Pancreas (tissue), 10 donors: ENCODE measurements around the gene DOCK8. TPM values are rescaled to one million over a fixed set of nuclear protein-coding genes. Genes with fewer than 3 reads are reported as not detected.

Source experiments
- ATAC-seq, 4 donors: fragments of 200-7000 bp; cut with Tn5 transposase; one replicate each; pipeline versions ENCODE4 v1.8.0 to v1.9.1; 2020; ENCODE audit warnings: mild to moderate bottlenecking in 4 of 4, moderate library complexity in 4 of 4
- DNase-seq, 6 donors: peaks; one replicate each; pipeline ENCODE4 v3.0.0-alpha.2; 2020
- FAIRE-seq: peaks from 2 replicates; lab custom pipeline; 2012; peaks lifted over from hg19 to GRCh38; lab: Jason Lieb, UNC
- H3K27ac ChIP-seq, 4 donors: fragments of 200-600 bp; sonication (generic); 1 replicate in 3 of 4; 2 replicates in 1 of 4; pipeline versions ENCODE4 v1.5.0 to v1.8.0; 2020
- H3K27me3 ChIP-seq, 4 donors: fragments of 200-600 bp; one replicate each; pipeline ENCODE4 v1.8.0; 2021
- H3K36me3 ChIP-seq, 3 donors: fragments of 200-600 bp; sonication (generic) in 1 of 3; one replicate each; pipeline versions ENCODE4 v1.5.0 to v1.8.0; 2020 to 2021
- H3K4me1 ChIP-seq, 3 donors: fragments of 200-600 bp; one replicate each; pipeline ENCODE4 v1.8.0; 2021
- H3K4me3 ChIP-seq, 4 donors: fragments of 200-600 bp; sonication (generic) in 2 of 4; one replicate each; pipeline versions ENCODE4 v1.5.0 to v1.8.0; 2020 to 2021
- H3K9me3 ChIP-seq, 4 donors: fragments of 200-600 bp; one replicate each; pipeline ENCODE4 v1.8.0; 2021
- WGBS, 2 donors: extraction: QIAGEN DNeasy Blood & Tissue Kit; methylation state at CpG; one replicate each; pipeline ENCODE4 v1.1.7; 2013; 5-methylcytosine and 5-hydroxymethylcytosine counted together
- intact Hi-C, 3 donors: fragments of 100-400 bp; cut with DNase I; formaldehyde crosslinking; loops; one replicate each; pipeline versions ENCODE4 v1.11.1 to v1.14.2; 2022
- polyA plus RNA-seq, 2 donors: library from polyadenylated mRNA; stranded (reverse); fragments of 200-250 nt; gene quantifications; one replicate each; pipeline ENCODE4 v1.2.3, GENCODE V29; 2013
- total RNA-seq, 6 donors: library from RNA; stranded (reverse); fragmentation: NEBNext Ultra II Directional in 4 of 6; extraction: Animal tissue kit (Norgen Biotek cat#: 25700) in 4 of 6; gene quantifications; one replicate each; pipeline versions ENCODE4 v1.2.1 to v1.2.4, GENCODE V29; 2021 to 2023
- TF ChIP-seq, protein P1 (sequence below), 4 donors: fragments of 200-600 bp; sonication (generic) in 3 of 4; IDR thresholded peaks; one replicate each; pipeline versions ENCODE4 v1.5.0 to v1.8.0; 2021; ENCODE audit warnings: antibody characterized with exemption in 4 of 4
- donor health status: healthy with polysubstance abuse.
- donor health status: DM: no; HTN: no; CAD: no; lungs with moderate emphysema.
- donor health status: DM: no; HTN: no; CAD: no.
- donor health status: control.
- donor health status: control.
- donor health status: Bipolar disorder and iron deficiency.
- donor health status: DM: yes; HTN: yes; CAD: no.
- donor health status: DM: no; HTN: no; CAD: no.
- donor health status: DM: no; HTN: no; CAD: no.
- donor health status: DM: yes; HTN: yes; CAD: no.

The DOCK8 gene
- total and polyA plus RNA-seq, 8 donors, result 1.7 to 22.7 (median 6.0) TPM

DNA sequence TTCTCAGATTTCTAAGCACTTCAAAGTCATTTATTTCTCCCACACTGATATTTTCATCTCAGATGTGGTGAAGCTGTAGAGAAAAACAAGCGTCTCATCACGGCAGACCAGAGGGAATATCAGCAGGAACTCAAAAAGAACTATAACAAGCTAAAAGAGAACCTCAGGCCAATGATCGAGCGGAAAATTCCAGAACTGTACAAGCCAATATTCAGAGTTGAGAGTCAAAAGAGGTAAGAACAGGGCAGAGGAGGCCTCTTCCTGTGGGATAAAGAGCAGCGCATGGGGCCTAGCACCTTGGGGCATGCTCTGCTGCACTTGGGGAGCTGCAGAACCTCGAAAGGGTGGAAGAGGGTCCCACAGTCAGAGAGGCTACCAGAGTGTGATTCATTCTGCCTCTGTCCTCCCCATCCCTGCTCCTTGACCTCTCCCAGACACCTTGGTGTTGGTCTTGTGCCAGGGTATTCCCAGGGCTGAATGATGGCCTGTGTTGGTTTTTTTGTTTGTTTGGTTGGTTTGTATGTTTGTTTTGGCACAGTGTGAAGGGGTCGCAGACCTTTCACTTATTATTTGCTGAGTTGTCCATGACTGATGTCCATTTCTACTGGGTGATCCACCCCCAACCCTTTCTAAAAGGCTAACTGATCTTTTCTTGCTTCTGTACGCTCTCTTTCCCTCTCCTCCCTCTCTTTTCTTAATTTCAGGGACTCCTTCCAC, 248.9 kb downstream of the DOCK8 start:
- Histone ChIP-seq H3K4me1 (peaks cover 2 to 6% (median 2%) of the 10 kb centered on the region in 3 donors), H3K36me3 (no peaks in the 10 kb centered on the region), H3K27ac (no peak overlapping the region), H3K4me3 (no peak overlapping the region), H3K27me3 (no peaks in the 10 kb centered on the region), H3K9me3 (no peaks in the 10 kb centered on the region)
- FAIRE-seq (no peak), DNase-seq (no peak), ATAC-seq (peak in 1 of 4 donors; percentile 74)
- TF ChIP-seq, protein P1, sequence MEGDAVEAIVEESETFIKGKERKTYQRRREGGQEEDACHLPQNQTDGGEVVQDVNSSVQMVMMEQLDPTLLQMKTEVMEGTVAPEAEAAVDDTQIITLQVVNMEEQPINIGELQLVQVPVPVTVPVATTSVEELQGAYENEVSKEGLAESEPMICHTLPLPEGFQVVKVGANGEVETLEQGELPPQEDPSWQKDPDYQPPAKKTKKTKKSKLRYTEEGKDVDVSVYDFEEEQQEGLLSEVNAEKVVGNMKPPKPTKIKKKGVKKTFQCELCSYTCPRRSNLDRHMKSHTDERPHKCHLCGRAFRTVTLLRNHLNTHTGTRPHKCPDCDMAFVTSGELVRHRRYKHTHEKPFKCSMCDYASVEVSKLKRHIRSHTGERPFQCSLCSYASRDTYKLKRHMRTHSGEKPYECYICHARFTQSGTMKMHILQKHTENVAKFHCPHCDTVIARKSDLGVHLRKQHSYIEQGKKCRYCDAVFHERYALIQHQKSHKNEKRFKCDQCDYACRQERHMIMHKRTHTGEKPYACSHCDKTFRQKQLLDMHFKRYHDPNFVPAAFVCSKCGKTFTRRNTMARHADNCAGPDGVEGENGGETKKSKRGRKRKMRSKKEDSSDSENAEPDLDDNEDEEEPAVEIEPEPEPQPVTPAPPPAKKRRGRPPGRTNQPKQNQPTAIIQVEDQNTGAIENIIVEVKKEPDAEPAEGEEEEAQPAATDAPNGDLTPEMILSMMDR (IDR thresholded peaks at IDR 0.05), result no peak
- WGBS, 2 donors, result 83 to 87% methylated on average over 8 of the region's 8 CpGs
- intact Hi-C loops, result no loop called here

DNA sequence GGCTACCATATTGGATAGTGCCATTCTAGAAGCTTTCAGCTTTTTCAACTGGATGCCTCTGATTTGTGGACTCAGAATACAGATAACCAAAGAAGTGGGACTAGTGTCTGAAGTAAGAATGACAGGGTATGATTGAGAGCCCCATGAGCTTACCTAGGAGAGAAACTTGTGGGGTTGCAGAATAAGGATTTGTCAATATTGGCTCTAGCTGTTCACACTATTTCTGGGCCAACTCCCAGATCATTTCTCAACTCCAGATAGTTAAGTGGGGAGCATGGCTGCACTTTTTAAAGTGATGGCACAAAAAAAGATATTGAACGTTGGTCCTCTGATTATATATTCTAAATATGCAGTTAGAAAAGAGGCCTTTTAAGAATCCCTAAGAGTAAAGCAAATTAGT, 252.1 kb downstream of the DOCK8 start:
- Histone ChIP-seq H3K27ac (no peak overlapping the region), H3K4me1 (peaks cover 6 to 17% (median 16%) of the 10 kb centered on the region in 3 donors), H3K36me3 (no peaks in the 10 kb centered on the region), H3K27me3 (no peaks in the 10 kb centered on the region), H3K9me3 (no peaks in the 10 kb centered on the region), H3K4me3 (no peak overlapping the region)
- ATAC-seq (no peak), DNase-seq (no peak), FAIRE-seq (no peak)
- 21 to 40% methylated on average over 1 of the region's 1 CpG for WGBS, 2 donors
- intact Hi-C loops, result no loop called here
- TF ChIP-seq, protein P1 (IDR thresholded peaks at IDR 0.05), result no peak

DNA sequence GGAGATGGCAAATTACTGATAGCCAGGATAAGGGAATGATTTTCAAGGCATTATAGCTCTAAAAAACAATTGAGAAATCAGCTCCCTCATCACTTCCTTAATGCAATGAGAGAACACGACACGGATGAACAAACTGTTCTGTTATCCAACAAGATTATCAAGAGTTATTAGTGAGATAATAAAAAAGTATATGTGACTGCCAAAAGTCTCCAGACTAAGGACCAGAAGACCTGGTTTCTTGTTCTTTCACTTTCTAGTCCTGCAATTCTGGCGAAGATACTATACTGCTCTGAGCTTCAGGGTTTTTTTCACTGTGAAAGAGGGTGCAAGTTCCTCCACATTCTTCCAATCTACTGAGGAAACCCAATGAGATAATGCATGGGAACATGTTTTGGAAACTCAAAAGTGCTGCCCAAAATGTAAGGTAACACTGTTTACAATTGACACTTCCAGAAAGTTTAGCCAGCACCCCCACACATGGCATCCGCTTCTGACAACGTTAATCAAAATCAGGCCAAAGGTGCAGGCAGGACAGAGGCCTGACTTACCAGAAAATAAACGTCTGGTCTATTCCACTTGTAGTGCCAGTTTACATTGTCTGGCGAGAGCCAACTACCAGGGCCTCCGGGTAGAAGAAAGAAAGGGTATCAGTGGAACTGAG, 254.2 kb downstream of the DOCK8 start:
- WGBS, 2 donors, result 12 to 14% methylated on average over 8 of the region's 8 CpGs
- peak overlapping the region in 1 of 4 donors; percentile 44 for H3K4me3 ChIP-seq
- intact Hi-C loops, result no loop called here
- H3K9me3 ChIP-seq, result no peaks in the 10 kb centered on the region
- peak overlapping the region in 3 of 4 donors; percentile 73 to 90 (median 82) for H3K27ac ChIP-seq
- peak; percentile 59 for FAIRE-seq
- TF ChIP-seq, protein P1 (IDR thresholded peaks at IDR 0.05), result no peak
- peaks cover 6 to 17% (median 16%) of the 10 kb centered on the region in 3 donors for H3K4me1 ChIP-seq
- no peaks in the 10 kb centered on the region for H3K27me3 ChIP-seq
- DNase-seq, result peak in 1 of 6 donors; percentile 20
- peak in 2 of 4 donors; percentile 5 to 35 for ATAC-seq
- no peaks in the 10 kb centered on the region for H3K36me3 ChIP-seq

DNA sequence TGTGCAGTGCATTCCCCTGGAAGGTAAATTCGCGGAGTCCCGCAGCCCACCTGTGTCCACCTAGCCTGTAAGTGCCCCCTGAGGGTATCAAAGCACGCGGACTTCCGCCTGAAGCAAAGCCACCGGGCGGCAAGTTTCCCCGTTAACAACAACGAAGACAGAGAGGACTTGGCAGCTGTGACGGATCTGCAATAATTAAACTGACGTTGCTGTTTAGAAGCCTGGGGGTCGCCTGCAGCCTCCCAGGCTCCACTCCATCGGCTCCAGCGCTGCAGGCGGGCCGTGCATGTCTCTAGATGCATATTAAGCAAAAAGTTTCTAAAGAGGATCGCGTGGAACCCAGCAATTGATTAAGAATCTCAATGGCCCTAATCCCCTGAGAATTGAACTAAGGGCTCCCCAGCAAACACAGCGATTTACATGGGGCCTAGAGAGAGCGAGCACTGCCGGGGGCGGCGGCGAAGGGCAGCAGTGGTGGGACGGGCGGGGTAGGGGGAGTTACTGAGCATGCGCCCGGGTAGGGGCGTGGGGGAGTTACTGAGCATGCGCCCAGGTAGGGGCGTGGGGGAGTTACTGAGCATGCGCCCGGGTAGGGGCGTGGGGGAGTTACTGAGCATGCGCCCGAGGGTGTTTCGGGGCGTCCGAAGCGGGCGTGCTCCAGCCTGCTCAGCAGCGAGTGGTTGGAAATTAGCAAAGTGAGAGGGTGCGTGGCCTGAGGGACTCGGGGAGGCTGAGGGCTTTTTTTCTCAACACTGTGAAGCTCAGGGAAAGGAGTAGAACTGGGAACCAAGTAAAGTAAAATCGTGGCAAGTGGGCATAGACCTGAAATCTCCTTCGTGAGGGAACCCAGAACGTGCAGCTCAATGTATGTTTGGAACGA, 255.2 kb downstream of the DOCK8 start:
- H3K9me3 ChIP-seq, result no peaks in the 10 kb centered on the region
- TF ChIP-seq, protein P1 (IDR thresholded peaks at IDR 0.05), result no peak
- peak overlapping the region; percentile 35 to 61 (median 43) for H3K4me3 ChIP-seq
- H3K4me1 ChIP-seq, result peaks cover 6 to 17% (median 16%) of the 10 kb centered on the region in 3 donors
- peak overlapping the region; percentile 61 to 90 (median 78) for H3K27ac ChIP-seq
- ATAC-seq, result peak; percentile 92 to 97 (median 96)
- H3K36me3 ChIP-seq, result no peaks in the 10 kb centered on the region
- no peaks in the 10 kb centered on the region for H3K27me3 ChIP-seq
- WGBS, 2 donors, result 2 to 3% methylated on average over 49 of the region's 49 CpGs
- peak; percentile 71 for FAIRE-seq
- intact Hi-C loops, result no loop called here
- peak; percentile 81 to 94 (median 87) for DNase-seq
